GM12892 (cell line): ENCODE results near the gene LNP1.

ENCODE experiments used
- POLR2A ChIP-seq: IDR thresholded peaks from 2 replicates; pipeline ENCODE4 v1.6.1; 2011; ENCODE audit warnings: low read depth, low read length, control low read depth
- POLR2AphosphoS5 ChIP-seq: IDR thresholded peaks from 2 replicates; pipeline ENCODE4 v1.6.1; 2011; ENCODE audit warnings: low read depth, low read length, control low read depth
- TAF1 ChIP-seq: IDR thresholded peaks from 2 replicates; pipeline ENCODE4 v1.6.1; 2011; ENCODE audit warnings: low read depth, mild to moderate bottlenecking, control low read depth, low read length, borderline replicate concordance

DNA sequence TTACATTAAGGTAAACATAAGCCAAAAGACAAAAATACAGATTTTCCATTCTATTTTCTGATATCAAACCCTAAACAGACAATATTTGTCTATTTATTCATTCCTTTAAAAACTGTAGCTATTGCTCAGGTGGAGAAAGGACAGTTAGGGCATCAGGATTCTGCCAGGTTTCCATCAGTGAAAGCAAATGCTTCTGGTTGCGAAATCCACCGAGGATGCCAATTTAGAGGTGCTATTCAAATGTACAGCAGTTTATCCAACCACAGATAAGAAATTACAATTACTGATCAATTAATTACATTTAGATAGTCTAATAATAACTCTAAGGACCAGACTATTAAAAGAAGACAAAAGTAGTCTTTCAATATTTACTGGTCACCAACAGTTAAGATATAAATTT, 4.4 kb upstream of the LNP1 start:
- TF ChIP-seq POLR2A (no peak), POLR2AphosphoS5 (no peak), TAF1 (no peak)
